Left hindlimb (tissue), 1 donor: ENCODE results near the gene ARID5B.

Source experiments
- DNase-seq: peaks from one replicate; pipeline ENCODE4 v3.0.0-alpha.2; 2018

Gene ARID5B

GRCh38 chr10:61906562-61906901 lies 5.0 kb downstream of the ARID5B start:
- DNase-seq, result no peak

- no peak for DNase-seq
Observed at GRCh38 chr10:61907011-61907410, 5.5 kb downstream of the ARID5B start.

GRCh38 chr10:61907587-61907986 lies 6.1 kb downstream of the ARID5B start:
- DNase-seq, result no peak

- DNase-seq, result no peak
Observed at GRCh38 chr10:61910226-61910805, 8.8 kb downstream of the ARID5B start.

- no peak for DNase-seq
Observed at GRCh38 chr10:61910894-61911293, 9.4 kb downstream of the ARID5B start.

- DNase-seq, result no peak
Observed at GRCh38 chr10:61911425-61911824, 9.9 kb downstream of the ARID5B start.

DNA sequence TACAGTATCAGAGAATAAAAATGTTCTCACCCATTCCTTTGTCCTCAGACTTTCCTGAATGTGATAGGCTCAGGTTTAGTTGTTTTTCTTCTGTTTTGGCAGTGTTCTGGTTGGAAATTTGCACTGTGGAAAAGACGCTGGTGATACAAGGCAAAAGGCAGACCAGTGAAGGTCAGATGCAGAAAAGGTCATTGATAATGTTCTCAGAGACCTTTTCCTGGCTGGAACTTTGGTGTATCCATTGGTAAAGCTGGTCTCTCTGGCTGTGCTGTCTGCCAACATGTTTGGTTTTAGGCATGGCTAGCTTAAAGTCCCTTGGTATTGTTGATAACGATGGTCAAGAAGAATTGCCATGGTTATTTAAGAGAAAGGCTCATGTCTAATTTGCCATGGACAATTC lies 11.5 kb downstream of the ARID5B start:
- DNase-seq, result no peak

DNA sequence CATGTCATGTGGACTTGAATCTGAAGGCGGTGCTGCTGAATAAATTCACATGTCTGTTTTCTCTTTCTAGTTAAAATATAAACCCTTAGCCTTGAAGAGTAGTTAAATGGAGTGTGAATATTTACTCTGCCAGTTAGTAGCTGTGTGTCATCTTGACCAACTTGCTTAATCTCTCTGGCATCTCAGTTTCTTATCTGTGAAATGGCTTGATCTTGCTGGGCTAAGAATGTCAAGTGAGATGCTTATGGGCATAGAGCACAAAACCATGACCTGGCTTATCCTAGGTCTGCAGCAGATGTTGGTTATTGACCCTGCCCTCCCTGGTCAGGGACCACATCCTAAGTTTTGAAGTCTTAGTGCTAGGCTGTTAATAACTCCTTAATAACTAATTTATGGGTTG lies 16.6 kb downstream of the ARID5B start:
- no peak for DNase-seq

DNA sequence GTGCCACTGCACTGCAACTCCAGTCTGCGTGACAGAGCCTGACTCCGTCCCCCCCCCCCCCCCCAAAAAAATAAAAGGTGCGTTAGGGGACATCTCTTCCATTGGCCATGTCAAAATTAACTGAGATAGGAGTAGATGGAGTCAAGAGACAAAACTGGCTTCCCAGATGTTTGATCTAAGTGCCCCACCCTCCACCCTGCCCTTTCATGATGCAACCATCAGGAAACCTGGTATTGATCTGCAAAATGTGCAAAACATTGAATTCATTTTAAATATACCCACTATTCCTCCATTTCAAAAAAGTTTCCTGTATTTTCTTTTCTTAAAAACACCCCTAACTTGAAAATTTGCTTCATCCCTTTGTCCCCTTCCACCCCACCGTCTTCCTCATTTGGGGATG lies 17.5 kb downstream of the ARID5B start:
- DNase-seq, result no peak

GRCh38 chr10:61919646-61920215 lies 18.2 kb downstream of the ARID5B start:
- no peak for DNase-seq

- DNase-seq, result no peak
Observed at GRCh38 chr10:61921143-61921542, 19.6 kb downstream of the ARID5B start.

- no peak for DNase-seq
Observed at GRCh38 chr10:61923210-61923949, 21.9 kb downstream of the ARID5B start.

DNA sequence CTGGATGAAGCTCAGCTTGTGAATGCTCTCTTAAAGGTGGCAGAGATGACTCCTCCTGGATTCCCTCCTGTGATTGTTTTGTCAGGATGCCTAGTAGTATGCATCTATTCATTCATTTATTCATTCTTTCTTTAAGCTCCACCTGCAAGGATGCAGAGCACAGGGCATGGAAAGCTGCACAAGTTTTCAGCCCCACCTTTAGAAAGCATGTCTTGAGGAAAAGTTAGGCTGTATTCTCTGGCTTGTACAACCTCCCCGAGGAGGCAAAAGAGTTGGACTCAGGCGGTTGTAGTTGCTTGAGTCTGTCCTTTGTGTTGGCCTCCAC lies 22.4 kb downstream of the ARID5B start:
- DNase-seq, result no peak

DNA sequence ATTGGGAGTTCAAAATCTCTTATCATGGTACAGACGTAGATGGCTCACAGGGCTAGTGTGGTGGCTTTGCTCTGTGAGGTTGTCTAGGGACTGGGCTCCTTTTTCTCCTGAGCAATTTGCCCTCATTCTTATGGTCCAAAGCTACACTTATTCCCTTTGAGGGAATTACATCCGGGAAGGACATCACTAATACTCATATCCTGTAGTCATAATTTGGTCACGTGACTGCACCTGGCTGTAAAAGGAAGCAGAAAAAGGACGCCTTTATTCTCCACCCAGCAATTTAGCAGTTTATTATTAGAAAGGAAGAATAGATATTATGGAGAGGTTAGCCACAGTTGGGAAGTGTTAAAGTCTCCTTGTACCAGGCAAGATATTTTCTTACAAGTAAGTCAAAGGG lies 28.1 kb downstream of the ARID5B start:
- DNase-seq, result no peak

DNA sequence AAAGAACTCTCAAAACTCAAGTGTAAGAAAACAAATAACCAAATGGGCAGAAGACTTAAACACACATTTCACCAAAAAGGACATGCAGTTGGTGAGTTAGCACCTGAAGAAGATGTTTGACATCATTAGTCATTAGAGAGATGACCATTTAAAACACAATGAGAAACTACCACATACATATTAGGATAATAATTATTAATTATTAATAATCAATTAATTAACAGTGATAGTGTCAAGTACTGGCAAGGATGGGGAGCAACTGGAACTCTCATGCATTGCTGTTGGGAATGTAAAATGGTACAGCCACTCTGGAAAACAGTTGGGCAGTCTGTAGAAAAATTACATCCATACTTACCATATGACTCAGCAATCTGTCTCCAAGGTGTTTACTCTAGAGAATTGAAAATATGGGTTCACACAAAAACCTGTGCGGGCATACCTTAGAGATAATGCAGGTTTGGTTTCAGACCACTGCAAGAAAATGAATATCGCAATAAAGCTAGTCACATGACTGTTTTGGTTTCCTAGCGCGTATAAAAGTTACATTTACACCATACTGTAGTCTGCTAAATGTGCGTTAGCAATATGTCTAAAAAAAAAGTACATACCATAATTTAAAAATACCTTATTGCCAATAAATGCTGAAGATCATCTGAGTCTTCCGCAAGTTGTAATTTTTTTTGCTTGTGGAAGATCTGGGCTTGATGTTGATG lies 30.3 kb downstream of the ARID5B start:
- DNase-seq, result no peak

DNA sequence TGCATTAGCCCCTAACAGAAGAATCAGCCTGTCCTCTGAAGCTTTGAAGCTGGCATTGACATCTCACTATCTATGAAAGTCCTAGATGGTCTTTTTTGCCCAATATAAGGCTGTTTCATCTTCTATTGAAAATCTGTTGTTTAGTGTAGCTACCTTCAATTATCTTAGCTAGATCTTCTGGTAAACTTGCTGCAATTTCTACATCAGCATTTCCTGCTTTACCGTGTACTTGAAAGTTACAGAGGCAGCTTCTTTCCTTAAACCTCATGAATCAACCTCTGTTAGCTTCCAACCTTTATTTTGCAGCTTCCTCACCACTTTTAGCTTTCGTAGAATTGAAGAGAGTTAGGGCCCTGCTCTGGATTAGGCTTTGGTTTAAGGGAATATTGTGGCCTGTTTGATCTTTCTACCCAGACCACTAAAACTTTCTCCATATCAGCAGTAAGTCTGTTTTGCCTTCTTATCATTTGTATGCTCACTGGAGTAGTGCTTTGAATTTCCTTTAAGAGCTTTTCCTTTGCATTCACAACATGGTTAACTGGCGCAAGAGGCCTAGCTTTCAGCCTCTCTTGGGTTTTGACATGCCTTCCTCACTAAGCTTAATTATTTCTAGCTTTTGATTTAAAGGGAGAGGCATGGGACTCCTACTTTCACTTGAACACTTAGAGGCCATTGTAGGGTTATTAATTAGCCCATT lies 32.5 kb downstream of the ARID5B start:
- no peak for DNase-seq

GRCh38 chr10:61935077-61935476 lies 33.6 kb downstream of the ARID5B start:
- no peak for DNase-seq

- DNase-seq, result no peak
Observed at GRCh38 chr10:61936770-61937169, 35.3 kb downstream of the ARID5B start.

GRCh38 chr10:61937631-61938351 lies 36.3 kb downstream of the ARID5B start:
- no peak for DNase-seq

DNA sequence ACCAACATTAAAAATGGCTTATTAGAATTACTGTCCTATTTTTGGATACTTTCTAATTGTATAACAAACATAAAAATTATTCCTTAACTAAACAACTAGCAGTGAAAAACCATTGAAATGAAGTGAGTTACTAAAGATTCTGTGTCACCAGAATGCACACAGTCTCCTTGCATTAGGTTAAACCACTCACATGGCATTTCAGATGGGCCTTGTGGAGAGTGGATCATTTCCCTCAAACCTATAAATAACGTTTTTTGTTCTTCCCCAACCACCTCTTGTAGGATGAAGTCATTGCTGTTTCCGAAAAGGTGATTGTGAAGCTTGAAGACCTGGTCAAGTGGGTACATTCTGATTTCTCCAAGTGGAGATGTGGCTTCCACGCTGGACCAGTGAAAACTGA lies 38.4 kb downstream of the ARID5B start:
- no peak for DNase-seq

DNA sequence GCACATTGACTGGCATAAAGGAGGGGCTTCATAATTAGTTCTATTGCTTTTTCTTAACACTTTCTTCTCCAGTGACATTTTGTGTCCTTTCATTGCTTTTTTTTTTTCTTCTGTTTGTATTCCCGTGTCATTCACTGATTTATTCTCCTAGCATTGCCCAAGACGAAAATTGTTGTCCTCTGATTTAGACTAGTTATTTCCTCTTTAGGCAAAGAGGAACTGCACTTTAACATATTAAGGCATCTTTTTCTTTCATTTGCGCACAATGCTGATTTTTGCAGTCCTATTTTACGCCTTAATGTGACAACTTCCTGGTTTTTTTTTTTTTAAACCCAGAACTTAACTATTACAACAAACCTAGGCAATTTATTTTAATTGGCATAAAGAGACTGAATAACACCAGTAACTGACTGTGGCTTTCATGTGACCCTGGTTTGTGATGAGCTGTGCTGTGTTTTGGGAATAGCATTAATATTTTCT lies 39.7 kb downstream of the ARID5B start:
- no peak for DNase-seq

GRCh38 chr10:61942604-61943461 lies 41.3 kb downstream of the ARID5B start:
- no peak for DNase-seq
